Hepatocyte (in vitro differentiated cells): Measurements from ENCODE around the gene DNM2. TPM values are rescaled to one million over a fixed set of nuclear protein-coding genes. Genes with fewer than 3 reads are reported as not detected.

Experiments
- DNase-seq: peaks from one replicate; pipeline ENCODE4 v3.0.0-alpha.2; 2016; ENCODE audit warnings: low spot score
- H2AFZ ChIP-seq: fragments of 200-600 bp; sonication (generic); 2 replicates; pipeline ENCODE4 v1.6.0; 2016; ENCODE audit warnings: antibody characterized with exemption, mild to moderate bottlenecking
- H3K27ac ChIP-seq: fragments of 200-600 bp; sonication (generic); 2 replicates; pipeline ENCODE4 v1.5.1; 2016; ENCODE audit warnings: mild to moderate bottlenecking
- H3K27me3 ChIP-seq: fragments of 200-600 bp; sonication (generic); 2 replicates; pipeline ENCODE4 v1.6.1; 2016
- H3K36me3 ChIP-seq: fragments of 200-600 bp; sonication (generic); replicated peaks from 2 replicates; pipeline ENCODE4 v1.5.1; 2016; ENCODE audit warnings: low read depth; ENCODE audit not compliant: insufficient read depth
- H3K4me1 ChIP-seq: fragments of 200-600 bp; sonication (generic); 2 replicates; pipeline ENCODE4 v1.5.1; 2016; ENCODE audit warnings: mild to moderate bottlenecking, moderate library complexity; ENCODE audit not compliant: insufficient read depth
- H3K4me2 ChIP-seq: fragments of 200-600 bp; sonication (generic); 2 replicates; pipeline ENCODE4 v1.6.0; 2016
- H3K4me3 ChIP-seq: fragments of 200-600 bp; sonication (generic); 2 replicates; pipeline ENCODE4 v1.5.1; 2016; ENCODE audit warnings: mild to moderate bottlenecking
- H3K79me2 ChIP-seq: fragments of 200-600 bp; sonication (generic); 2 replicates; pipeline ENCODE4 v1.6.0; 2017; ENCODE audit warnings: mild to moderate bottlenecking
- H3K9me2 ChIP-seq: fragments of 200-600 bp; sonication (generic); replicated peaks from 2 replicates; pipeline ENCODE4 v1.6.0; 2017; ENCODE audit warnings: mild to moderate bottlenecking; ENCODE audit not compliant: insufficient read depth
- H3K9me3 ChIP-seq: fragments of 200-600 bp; sonication (generic); 2 replicates; pipeline ENCODE4 v1.5.1; 2016; ENCODE audit warnings: low read depth, mild to moderate bottlenecking
- H4K20me1 ChIP-seq: fragments of 200-600 bp; sonication (generic); 2 replicates; pipeline ENCODE4 v1.6.0; 2016; ENCODE audit warnings: mild to moderate bottlenecking; ENCODE audit not compliant: insufficient read depth, poor library complexity, severe bottlenecking
- EZH2 ChIP-seq: fragments of 200-600 bp; sonication (generic); IDR thresholded peaks from 2 replicates; pipeline ENCODE4 v1.6.1; 2016; ENCODE audit warnings: antibody characterized with exemption, mild to moderate bottlenecking, borderline replicate concordance
- EZH2phosphoT487 ChIP-seq: fragments of 200-600 bp; sonication (generic); IDR thresholded peaks from one replicate; pipeline ENCODE4 v1.6.1; 2018; ENCODE audit warnings: antibody characterized with exemption, mild to moderate bottlenecking, low read depth, moderate library complexity; ENCODE audit not compliant: unreplicated experiment, severe bottlenecking
- WGBS: methylation state at CpG from one replicate; pipeline ENCODE4 v1.1.6; 2016; ENCODE audit warnings: low lambda C conversion rate; ENCODE audit errors: missing lambda C conversion rate; 5-methylcytosine and 5-hydroxymethylcytosine counted together
- polyA plus RNA-seq: library from polyadenylated mRNA; unstranded; fragments of >200 nt; fragmentation: Nextera tagmentation; extraction: Ambion mirVana; gene quantifications from 2 replicates; pipeline ENCODE4 v1.2.1, GENCODE V29; 2016
- total RNA-seq: library from RNA; depleted of rRNA; stranded (reverse); fragments of >200 nt; gene quantifications from 2 replicates; pipeline ENCODE4 v1.2.3, GENCODE V29; 2014
- TF ChIP-seq, protein P1 (sequence below): fragments of 200-600 bp; sonication (generic); IDR thresholded peaks from 2 replicates; pipeline ENCODE4 v1.5.1; 2016; ENCODE audit warnings: antibody characterized with exemption, mild to moderate bottlenecking; ENCODE audit not compliant: poor library complexity

DNM2 gene
- total and polyA plus RNA-seq, 2 experiments from 2014 or later = 93.9 to 130 TPM

DNA sequence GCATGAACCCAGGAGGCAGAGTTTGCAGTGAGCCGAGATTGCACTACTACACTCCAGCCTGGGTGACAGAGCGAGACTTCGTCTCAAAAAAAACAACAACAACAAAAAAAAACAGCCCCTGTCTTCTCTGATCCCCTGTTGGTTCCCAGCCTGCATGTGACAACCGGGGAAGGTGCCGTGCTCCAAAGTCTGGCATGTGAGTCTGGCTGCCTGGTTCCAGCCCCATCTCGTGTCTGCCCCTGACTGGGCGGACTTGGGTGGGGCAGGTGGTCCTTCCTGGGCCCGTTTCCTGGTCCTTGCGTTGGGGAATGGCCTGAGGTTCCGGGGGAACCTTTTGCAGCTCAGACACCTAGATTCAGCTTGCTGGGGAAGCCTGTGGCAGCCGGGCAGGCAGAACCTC, 50.5 kb downstream of the DNM2 start:
- Histone ChIP-seq H3K27ac (no peak overlapping the region), H3K79me2 (peaks cover 60% of the 10 kb centered on the region), H3K4me3 (no peak overlapping the region), H3K9me2 (no peaks in the 10 kb centered on the region), H3K9me3 (no peaks in the 10 kb centered on the region), H3K27me3 (no peaks in the 10 kb centered on the region), H3K4me1 (peaks cover 26% of the 10 kb centered on the region), H3K36me3 (no peaks in the 10 kb centered on the region), H3K4me2 (no peak overlapping the region), H2AFZ (no peak overlapping the region), H4K20me1 (no peaks in the 10 kb centered on the region)
- no peak for DNase-seq
- 92% methylated on average over 11 of the region's 11 CpGs for WGBS
- TF ChIP-seq EZH2 = no peak
- TF ChIP-seq, protein P1, sequence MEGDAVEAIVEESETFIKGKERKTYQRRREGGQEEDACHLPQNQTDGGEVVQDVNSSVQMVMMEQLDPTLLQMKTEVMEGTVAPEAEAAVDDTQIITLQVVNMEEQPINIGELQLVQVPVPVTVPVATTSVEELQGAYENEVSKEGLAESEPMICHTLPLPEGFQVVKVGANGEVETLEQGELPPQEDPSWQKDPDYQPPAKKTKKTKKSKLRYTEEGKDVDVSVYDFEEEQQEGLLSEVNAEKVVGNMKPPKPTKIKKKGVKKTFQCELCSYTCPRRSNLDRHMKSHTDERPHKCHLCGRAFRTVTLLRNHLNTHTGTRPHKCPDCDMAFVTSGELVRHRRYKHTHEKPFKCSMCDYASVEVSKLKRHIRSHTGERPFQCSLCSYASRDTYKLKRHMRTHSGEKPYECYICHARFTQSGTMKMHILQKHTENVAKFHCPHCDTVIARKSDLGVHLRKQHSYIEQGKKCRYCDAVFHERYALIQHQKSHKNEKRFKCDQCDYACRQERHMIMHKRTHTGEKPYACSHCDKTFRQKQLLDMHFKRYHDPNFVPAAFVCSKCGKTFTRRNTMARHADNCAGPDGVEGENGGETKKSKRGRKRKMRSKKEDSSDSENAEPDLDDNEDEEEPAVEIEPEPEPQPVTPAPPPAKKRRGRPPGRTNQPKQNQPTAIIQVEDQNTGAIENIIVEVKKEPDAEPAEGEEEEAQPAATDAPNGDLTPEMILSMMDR = no peak
- TF ChIP-seq EZH2phosphoT487 = no peak

DNA sequence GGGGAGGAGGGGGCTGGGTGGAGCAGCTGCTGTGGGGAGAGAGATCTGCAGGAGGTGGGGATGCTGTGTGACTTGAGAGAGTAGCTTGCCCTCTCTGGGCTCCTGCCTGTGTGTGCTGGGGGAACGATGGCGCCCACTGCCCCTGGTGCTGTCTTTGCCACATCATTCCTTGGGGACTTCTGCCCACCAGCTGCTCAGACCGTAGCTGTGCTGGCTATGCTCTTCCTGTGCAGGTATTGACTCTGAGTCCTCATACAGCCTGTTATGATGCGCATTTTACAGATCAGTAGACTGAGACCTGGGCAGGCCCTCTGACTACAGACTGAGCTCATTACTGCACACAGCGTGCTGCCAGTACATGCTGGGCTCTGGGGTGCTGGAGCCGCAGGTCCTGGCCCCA, 51.1 kb downstream of the DNM2 start:
- Histone ChIP-seq H3K27ac (peak overlapping the region; percentile 67), H3K4me2 (no peak overlapping the region), H3K4me3 (no peak overlapping the region), H3K4me1 (peaks cover 26% of the 10 kb centered on the region), H4K20me1 (no peaks in the 10 kb centered on the region), H2AFZ (no peak overlapping the region), H3K9me2 (no peaks in the 10 kb centered on the region), H3K36me3 (no peaks in the 10 kb centered on the region), H3K27me3 (no peaks in the 10 kb centered on the region), H3K79me2 (peaks cover 64% of the 10 kb centered on the region), H3K9me3 (no peaks in the 10 kb centered on the region)
- 93% methylated on average over 6 of the region's 6 CpGs for WGBS
- DNase-seq = no peak
- TF ChIP-seq EZH2 = no peak
- TF ChIP-seq, protein P1 = no peak
- TF ChIP-seq EZH2phosphoT487 = no peak

DNA sequence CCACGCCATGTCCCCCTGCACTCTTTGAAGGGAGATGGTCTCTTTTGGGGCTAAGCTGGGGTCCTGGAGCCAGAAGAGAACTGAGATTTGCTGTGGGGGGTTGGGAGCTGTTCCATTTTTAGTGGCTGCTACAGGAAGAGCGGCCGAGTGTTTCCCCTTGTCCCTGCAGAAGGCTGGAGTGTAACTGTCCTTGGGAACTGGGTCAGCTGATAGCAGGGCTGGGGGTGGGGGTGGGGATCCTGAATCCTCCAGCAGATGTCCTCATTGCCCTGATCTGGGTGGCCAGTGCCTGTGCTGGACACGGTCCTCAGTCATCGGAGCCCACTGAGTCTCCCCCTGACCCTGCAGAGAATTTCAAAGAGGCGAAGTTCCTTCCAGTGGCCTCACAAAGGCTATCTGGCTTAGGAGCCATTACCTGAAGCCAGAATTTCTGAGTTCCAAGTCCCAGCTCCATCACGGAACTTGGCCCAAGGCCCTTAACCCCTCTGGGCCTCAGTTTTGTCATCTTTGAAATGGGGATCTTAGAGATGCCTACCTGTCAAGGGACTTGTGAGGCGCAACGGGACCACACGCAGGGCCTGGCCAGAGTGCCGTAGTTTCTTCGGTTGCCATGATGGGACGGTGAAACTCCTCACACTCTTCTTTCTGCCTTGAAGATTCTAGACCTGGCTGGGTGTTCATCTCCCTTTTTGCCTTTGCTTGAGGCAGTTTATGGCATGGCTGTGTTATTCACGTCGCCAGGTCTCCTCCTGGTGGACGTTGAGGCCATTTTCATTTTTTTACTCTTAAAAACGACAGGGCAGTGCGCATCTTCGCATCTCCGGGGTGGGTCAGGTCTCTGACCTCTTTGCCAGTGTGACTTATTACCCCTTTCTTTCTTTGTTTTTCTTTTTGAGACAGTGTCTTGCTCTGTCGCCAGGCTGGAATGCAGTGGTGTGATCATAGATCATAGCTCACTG, 51.9 kb downstream of the DNM2 start:
- Histone ChIP-seq H3K27me3 (no peaks in the 10 kb centered on the region), H3K4me3 (no peak overlapping the region), H3K27ac (peak overlapping the region; percentile 67), H2AFZ (no peak overlapping the region), H3K79me2 (peaks cover 69% of the 10 kb centered on the region), H3K4me2 (no peak overlapping the region), H3K36me3 (no peaks in the 10 kb centered on the region), H4K20me1 (no peaks in the 10 kb centered on the region), H3K9me3 (no peaks in the 10 kb centered on the region), H3K4me1 (peaks cover 26% of the 10 kb centered on the region), H3K9me2 (no peaks in the 10 kb centered on the region)
- 81% methylated on average over 21 of the region's 21 CpGs for WGBS
- TF ChIP-seq, protein P1 = peak; percentile 37
- no peak for TF ChIP-seq EZH2
- peak; percentile 72 for DNase-seq
